GM21825 (cell line): Measurements from ENCODE around the gene LEFTY1.
"Not testable (repeated sequence)": the region's sequence is repeated elsewhere in the genome, so short reads cannot be mapped to it uniquely, and the experiment has no call there.

Experiments used
- ATAC-seq: cut with Tn5 transposase; IDR thresholded peaks from one replicate; pipeline ENCODE4 v1.9.1; 2021; ENCODE audit warnings: mild to moderate bottlenecking, moderate library complexity; ENCODE audit not compliant: unreplicated experiment

The LEFTY1 gene

DNA sequence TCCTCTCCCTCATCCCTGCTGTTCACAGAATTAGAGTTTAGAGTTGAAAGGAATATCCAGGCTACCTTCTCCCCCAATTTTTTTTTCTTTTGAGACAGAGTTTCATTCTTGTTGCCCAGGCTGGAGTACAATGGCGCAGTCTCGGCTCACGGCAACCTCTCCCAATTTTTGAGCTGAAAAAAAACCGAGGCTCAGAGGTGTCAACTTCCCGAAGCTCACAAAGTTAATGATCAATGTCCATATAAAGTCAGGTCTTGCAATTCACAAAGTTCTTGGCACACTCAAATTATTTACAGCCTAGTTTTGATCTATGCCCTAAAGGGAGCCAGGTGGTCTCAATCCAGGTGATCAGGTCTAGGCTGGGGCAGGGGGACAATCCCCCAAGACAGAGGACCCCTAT, 797 bp upstream of the LEFTY1 start:
- ATAC-seq: no peak

DNA sequence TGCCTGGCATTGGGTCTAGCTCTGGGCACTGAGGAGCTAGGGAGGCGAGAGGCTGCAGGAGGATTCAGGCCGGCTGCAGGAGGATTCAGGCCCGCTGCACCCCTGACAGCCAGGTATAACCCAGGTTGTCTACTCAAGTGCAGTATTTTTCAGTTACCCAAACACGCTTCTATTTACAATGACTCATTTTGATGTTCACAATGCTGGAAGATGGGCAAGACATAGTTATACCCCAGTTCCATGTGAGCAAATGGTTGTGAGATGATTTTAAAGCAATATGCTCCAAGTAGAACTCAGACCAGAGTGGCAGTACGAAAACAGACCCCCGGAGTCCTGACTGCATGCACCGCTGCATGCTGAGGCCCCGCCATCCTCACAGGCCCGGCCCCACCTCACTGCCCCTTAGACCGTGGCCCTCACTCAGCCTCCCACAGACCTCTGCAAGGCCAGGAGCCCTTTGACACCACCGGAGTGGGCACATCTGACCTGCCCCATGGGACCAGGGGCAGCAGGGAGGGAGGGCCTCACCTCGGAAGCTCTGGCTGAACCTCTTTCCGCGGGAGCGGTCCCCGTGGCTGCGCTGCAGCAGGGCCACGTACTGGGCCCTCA, 553 bp downstream of the LEFTY1 start:
- ATAC-seq: no peak

DNA sequence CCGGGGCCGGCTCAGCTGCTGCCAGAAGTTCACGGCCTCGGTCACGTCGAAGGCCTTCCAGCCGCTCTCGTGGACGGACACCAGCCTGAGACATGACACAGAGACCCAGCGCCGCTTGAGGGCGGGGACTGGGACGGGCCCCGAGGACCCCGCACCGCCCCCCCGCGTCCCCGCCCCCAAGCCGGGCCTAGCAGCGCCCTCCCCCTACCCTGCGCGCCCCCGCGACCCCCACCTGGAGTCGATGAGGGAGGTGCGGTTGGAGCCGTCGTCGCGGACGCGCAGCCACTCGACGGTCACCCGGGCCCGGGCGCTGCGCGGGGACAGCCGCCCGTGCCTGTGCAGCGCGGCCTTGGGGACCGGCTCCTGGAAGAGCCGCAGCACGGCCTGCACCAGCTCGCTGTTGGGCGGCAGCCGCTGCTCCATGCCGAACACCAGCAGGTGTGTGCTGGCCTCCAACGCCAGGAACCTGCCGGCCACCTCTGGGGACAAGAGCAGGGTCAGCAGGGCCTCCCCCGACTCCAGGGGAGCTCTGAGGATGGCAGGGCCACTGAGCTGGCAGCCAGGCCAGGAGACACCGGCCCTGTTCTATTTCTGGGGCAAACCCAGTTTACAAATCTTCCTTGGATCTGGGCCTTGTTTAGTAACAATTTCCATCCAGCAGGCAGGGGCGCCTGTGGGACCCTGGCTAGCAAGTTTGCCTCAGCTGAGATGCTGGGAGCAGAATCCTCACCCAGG, 1.2 kb downstream of the LEFTY1 start:
- not testable (repeated sequence) for ATAC-seq

DNA sequence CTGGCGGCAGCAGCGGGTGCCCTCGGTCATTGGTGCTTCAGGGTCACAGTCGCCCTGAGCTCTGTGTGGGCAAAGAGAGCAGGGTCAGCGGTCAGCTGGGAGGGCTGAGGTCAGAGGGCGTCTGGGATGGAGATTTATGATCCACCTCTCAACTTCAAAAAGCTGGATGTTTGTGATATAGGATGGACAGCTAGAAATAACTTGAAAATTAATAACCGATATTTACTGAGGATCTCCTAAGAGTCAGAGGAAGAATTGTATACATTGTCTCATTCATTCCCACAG, 2.0 kb downstream of the LEFTY1 start:
- no peak for ATAC-seq

DNA sequence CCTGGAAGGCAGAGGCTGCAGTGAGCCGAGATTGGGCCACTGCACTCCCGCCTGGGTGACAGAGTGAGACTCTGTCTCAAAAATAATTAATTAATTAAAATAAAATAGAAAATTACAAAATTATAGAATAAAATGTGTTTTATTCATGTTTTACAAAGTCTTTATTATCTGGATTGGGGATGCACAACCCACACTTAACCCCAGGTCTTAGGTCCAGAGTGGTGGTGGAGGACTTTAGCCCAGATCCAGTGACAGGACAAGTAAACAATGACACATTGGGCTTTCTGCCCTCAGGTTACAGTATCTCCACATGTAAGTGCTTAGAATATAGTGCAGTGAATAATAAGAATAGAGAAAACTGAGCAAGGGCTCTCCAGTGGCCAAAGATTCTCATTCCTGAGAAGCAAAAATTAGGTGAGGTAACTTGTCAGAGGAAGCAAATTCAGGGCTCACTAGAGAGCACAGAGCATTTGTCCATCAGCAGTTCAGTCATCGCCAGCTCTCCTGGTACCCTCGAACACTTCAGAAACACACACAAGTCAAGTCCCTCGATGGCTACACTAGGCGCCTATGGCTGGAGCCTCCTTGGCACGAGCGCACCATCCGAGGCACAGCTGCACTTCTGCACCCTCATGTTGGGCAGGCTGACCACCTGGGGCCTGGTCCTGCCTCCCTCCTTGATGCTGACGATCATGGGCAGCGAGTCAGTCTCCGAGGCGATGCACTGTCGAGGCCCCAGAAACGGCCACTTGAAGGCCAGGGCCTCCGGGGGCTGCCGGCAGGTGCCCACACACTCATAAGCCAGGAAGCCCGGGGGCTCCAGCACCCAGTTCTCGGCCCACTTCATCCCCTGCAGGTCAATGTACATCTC, 2.6 kb downstream of the LEFTY1 start:
- ATAC-seq: no peak

DNA sequence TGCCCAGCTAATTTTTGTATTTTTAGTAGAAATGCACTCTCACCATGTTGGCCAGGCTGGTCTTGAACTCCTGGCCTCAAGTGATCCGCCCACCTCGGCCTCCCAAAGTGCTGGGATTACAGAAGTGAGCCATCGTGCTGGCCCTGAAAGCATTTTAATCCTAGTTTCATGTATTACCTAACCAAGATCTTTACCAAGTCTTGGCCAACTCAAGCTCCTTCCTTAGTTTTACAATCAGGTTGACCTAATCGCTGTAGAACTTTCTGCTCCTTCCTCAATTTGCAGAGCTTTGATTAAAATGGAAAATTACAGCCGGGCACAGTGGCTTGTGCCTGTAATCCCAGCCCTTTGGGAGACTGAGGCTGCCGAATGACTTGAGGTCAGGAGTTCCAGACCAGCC, 3.6 kb downstream of the LEFTY1 start:
- no peak for ATAC-seq

DNA sequence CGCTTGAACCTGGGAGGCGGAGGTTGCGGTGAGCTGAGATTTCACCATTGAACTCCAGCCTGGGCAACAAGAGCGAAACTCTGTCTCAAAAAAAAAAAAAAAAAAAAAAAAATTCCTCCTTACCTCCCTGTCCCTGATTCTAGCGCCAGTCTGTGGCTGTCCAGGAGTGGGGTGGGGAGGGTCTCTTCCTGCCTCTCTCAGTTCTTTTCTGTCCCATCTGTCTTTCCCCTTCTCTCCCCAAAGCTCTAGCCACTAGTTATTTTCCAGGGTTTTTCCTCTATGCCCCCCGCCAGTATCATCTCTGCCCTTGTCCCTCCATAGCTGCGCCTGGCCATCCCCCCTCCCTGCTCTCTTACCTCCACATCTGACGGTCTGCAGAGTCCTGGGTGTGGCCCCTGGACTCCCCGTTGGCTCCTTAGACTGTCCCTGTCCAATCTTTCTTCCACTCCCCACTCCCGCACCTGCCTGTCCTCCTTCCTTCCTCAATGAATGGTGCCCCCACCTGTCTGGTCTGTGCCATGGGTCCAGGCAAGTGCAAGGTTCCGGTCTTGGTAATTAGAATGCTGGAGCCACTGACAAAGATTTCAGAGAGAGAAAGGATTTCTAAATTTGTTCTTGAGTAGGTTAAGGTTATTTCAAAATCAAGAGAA, 5.2 kb downstream of the LEFTY1 start:
- ATAC-seq: no peak

DNA sequence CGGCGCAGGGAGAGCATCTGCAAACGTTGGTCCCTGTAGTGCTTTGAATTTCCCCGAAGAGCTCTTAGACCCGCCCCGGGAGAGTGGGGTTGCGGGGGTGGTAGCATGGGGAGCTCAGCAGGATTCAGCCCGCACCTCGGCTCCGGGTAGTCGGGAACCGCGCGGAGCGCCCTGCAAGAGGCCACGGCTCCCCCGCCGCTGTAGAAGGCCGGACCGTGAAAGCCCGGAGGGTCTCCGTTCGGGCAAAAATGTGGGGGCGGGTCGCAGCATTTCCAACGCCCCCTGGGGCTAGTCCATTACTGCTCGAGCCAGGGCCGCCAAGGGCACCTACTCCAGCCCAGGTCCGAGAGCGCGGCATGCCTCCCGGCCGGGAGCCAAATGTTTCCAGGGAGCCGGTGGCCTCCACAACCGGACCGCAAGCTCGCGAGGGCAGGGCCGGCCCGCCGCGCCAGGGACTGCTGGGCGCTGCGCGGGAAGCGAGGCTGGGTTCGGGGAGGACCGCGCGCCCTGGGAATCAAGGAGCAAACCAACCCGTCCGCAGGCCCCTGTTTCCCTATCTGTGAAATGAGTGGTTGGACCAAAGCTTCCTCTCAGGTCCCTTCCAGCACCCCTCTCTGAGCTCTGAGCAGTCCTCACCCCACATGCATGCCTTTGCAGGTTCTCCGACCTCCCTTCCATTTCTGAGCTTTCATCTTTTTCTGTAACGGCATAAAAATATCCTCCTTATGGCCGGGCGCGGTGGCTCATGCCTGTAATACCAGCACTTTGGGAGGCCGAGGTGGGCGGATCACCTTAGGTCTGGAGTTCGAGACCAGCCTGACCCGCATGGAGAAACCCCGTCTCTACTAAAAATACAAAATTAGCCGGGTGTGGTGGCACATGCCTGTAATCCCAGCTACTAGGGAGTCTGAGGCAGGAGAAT, 6.0 kb downstream of the LEFTY1 start:
- ATAC-seq: peak; percentile 17

DNA sequence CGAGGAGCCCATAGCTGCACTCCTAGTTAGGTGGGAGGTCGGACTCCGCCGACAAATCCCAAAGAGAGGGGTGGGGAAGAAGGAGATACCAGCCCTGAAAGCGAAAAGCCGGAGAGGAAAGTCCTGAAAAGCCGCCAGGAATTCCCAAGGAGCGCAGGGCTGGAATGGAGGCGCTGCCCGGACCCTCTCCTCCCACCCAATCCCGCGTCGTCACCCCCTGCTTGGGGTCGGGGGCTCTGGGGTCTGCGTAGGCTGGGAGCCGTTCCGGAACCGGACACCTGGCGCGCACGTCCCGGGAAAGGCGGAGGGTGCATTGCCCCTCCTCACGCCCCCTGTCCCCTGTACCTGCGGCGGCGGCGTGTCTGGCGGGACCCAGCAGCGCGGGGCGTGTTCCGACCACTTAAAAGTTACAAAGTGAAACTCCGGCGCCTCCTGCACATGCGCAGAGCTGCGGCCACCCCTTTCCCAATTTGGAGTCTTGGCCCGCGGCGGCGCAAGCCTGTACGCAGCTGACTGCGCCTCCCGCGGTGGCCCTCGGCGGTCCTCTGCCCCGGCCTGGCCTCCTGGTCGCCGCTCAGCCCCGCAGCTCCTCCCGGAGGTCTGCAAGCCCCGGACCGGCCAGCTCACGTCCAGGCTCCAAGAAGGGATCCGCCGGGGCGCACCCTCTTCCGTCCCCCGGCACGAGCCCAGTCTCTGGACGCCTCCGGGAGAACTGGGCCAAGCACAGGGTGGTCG, 6.8 kb downstream of the LEFTY1 start, which contains the start of gene TMEM63A:
TMEM63A (minus strand) TSS at position 422 of the 735 bp plus-strand sequence. CDS start 4,800 bp downstream, outside the sequence.
- peak; percentile 64 for ATAC-seq

DNA sequence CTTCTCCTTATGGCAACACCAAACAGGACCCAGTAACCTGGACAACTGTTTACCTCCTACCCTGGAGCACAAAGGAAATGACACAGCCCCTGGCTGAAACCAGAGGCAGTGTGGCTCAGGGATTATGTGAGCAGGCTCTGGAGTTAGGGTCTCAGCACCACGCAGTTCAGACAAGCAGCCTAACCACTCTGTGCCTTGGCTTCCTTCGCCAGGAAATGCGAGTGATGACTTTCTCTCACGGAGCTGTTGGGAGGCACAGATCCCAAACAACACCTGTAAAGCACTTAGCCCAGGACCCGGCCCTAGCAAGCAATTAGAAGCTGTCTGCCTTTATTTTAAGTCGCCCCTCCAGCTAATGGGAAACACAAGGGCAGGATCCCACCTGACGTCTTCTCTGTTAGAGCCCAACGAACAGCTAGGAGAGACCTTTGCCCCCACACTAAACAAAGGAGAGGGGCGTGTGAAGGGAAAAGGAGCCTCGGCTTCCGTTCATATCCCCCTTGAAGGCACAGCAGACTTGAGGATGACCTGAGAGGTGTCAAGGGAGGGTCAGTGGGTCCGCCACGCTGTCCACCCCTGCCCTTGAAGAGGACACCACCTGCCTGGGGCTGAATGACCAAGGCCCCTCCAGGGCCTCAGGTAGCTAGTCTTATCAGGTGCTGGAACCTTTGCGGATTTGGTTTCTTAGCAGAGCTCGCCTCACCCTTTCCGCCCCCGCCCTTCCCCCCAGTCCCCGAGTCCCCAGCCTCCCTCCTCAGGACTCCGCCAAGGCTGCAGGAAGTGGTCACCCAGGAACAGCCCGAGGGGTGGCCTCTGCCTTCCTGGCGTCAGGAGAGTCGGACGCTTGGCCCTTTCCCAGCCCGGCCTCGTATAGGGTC, 7.6 kb downstream of the LEFTY1 start:
- ATAC-seq: no peak

DNA sequence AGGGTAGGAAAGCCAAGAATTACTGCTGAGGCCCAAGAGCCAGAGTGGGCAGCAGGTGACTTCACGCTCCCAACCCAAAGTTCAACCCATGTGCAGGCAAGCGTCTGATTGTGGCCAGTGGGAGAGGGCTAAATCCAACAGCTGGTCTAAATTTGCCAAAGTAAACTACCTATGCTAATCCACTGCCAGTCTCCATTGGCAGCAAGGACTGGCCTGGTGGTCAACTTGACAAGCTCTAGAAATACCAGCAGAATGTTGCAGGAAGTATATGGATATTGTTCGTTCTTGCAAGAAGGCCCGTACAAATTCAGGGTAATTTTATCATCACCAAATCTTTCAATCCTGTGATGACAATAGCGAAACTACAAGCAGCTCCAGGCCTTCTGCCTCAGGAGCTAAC, 8.3 kb downstream of the LEFTY1 start:
- no peak for ATAC-seq

DNA sequence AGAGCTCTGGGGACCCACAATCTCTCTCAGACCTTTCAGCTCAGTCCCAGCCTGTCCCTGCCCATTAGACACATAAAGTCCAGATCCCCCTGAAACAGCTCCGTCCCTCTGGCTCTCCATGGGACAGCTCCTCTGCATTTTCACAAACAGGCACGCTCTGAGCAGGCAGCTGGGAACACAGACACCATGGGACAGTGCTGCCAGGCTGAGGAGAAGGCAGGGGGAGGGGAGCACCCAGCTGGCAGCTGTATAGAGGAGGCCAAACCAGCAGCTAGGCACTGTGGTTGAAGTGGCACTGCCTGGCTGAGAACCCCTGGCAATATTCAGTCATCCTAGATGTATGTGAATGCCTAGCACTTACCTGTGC, 8.7 kb downstream of the LEFTY1 start:
- no peak for ATAC-seq

DNA sequence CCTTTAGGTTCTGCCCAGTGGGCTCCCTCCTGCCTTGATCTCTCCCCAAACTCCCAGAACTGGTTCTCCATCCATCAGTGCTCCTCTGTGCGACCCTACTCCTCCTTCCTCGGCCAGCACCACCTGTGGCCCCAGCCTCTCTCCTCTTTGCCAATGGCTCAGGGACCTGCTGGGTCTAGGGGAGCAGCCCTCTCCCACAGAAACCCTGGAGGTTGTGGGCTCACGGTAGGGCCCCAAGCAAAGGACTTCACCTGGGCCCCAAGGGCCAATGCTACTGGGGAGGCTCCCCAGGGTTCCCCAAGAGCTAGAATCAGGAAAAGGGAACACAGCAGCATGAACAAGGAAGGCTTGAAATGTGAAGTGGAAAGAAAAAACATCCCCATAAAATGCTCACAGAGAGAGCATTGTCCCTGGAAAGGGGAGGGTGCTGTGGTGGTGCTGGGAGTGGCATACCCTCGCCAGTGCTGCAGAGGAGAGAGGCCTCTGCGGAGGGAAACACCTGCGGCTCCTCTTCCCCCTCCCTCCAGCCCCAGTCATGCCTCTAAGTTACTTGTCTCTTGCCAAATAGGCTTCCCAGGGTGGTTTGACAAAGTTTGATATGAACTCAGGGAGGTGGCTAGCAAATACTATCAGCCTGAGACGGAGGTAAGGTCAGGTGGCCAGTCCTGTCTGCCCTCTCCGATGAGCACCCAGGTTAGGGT, 9.3 kb downstream of the LEFTY1 start:
- ATAC-seq: peak; percentile 28

DNA sequence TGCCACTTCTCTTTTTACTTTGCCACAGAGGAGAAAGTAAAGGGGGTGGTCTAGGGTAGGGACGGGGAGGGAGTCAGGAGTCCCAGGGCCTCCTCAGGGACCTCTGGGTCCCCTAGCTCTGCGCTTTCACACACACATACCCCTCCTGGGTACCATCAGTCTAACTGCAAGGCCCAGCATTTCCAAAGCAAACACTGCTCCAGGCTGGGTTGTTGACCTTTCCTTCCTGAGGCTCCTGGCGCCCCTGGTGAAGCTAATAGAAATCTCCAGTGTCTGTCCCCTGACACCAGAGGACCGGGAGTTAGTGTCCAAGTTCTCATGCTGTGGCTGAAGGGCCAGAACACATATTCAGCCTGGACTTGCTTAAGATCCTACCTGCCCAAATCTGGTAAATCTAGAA, 10.7 kb downstream of the LEFTY1 start:
- no peak for ATAC-seq

DNA sequence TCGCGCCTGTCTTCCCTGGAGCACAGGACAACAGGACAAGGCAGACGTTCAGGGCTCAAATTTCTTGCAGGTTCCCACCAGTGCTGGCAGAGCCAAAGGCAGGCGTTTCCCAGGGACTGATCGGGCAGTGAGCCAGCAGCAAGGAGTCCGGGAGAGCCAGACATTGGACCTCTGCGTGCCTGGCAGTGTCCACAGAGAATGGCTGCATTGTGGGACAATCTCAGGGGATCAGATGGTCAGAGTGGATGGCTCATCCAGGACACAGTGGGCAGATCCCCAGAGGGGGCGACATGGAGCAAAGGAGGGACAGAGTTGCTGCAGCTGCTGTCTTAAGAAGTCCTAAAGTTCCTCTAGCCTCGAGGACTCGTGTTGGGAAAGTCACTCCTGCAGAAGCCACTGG, 11.4 kb downstream of the LEFTY1 start:
- no peak for ATAC-seq

DNA sequence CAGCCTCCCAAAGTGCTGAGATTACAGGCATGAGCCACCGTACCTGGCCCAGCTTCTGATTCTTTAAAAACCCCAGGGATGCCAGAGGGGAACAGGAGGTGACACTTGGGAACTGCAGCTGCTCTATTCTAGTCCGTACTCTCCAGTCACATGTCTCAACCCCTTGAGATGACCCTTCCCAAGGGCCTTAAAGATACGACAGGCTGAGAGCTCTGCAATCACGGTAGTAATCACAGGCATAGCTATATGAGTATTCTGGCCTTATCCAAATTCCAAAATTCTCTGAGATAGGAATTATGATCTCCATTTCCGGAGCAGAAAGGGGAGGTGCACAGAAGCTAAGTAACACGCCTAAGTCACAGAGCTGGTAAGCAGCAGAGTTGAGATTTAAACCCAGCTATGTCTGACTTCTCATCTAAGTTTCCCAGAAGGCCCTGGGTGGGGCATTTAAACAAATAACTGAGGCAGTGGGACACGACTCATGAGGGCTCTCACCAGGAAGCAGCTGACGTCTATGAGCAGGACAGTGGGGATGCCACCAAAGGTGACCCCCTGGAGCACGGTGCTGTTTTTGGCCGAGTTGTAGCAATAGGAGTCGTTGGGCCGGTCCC, 11.9 kb downstream of the LEFTY1 start:
- no peak for ATAC-seq

DNA sequence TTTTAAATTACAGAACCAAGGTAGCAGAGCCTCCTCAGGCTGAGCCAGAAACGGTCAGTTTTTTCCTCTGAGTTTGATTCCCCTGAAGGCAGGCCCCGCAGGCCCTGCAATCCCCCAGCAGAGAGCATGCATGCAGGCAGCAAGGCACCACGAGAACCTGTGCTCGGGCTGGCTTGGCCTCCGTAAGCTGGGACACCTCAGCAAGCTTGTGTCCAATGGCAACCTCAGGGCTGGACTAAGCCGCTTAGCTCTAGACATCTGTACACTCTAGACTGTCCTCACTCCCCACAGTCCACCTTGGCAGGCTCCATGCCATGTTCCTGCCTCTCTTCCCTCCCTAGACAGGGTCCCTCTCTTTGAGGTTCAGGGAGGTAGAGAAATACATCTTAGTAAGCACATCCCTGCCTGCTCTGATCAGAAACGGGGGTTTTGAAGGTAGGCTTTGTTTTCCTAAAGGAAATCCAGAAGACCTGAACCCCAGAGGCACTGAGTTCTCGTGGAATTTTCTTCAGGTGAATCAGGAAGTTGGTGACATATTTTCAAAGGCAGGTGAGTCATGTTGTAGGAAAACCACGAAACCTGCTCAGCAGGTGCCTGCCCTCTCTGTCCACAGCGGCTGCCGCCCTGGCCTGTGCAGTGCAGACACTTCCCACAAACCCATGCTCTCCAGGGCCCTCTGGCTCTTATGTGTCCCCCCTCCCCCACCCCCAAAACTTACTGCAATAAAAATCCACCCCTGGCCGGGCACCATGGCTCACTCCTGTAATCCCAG, 13.7 kb downstream of the LEFTY1 start:
- ATAC-seq: no peak
